ENCODE data around the gene SMYD3. TPM values are rescaled to one million over a fixed set of nuclear protein-coding genes. Genes with fewer than 3 reads are reported as not detected.
A peak's percentile ranks its signal among the peaks of the same experiment; 100 is the strongest.

Gene SMYD3
- total and polyA plus RNA-seq, 9 of the 15 experiments (the other 6 are each of a cell fraction or from before 2014, with no cell fraction given): 128 to 440 (median 197) TPM

- TF ChIP-seq SREBF1 (IDR thresholded peaks at IDR 0.05; ENCODE audit: borderline replicate concordance, low read depth, low read length) (no peak), E2F8 (IDR thresholded peaks at IDR 0.05; ENCODE audit: low read depth, partially characterized antibody) (no peak), DMBX1 (CRISPR knock-in tag; IDR thresholded peaks at IDR 0.05; ENCODE audit: borderline replicate concordance) (no peak; the same call in 1 of the 2 replicates), SMARCC2 (IDR thresholded peaks at IDR 0.05; ENCODE audit: low read depth) (peak; percentile 23; the same call in 1 of the 2 replicates), SMAD4 (CRISPR knock-in tag; conservative IDR thresholded peaks at IDR 0.05) (peak; percentile 37; the same call in 1 of the 2 replicates), SRSF1 (IDR thresholded peaks at IDR 0.05; ENCODE audit: low read depth, low read length) (no peak), ZNF23 (CRISPR knock-in tag; IDR thresholded peaks at IDR 0.05) (no peak), POLR2B (IDR thresholded peaks at IDR 0.05; ENCODE audit: low read depth, partially characterized antibody) (no peak), KLF1 (tag; IDR thresholded peaks at IDR 0.05) (no peak), ZNF354B (CRISPR knock-in tag; IDR thresholded peaks at IDR 0.05) (no peak), XRCC3 (IDR thresholded peaks at IDR 0.05) (no peak), FIP1L1 (IDR thresholded peaks at IDR 0.05; ENCODE audit: low read depth, low read length, poor library complexity, severe bottlenecking) (no peak), CBX3 (IDR thresholded peaks at IDR 0.05; ENCODE audit: borderline replicate concordance in 1 of 2, low read length in 2 of 2) (no peak), KAT7 (CRISPR knock-in tag; IDR thresholded peaks at IDR 0.05; ENCODE audit: borderline replicate concordance) (no peak), RERE (CRISPR knock-in tag; IDR thresholded peaks at IDR 0.05; ENCODE audit: borderline replicate concordance) (no peak), ZZZ3 (IDR thresholded peaks at IDR 0.05) (no peak)
- TF ChIP-seq, protein P1, sequence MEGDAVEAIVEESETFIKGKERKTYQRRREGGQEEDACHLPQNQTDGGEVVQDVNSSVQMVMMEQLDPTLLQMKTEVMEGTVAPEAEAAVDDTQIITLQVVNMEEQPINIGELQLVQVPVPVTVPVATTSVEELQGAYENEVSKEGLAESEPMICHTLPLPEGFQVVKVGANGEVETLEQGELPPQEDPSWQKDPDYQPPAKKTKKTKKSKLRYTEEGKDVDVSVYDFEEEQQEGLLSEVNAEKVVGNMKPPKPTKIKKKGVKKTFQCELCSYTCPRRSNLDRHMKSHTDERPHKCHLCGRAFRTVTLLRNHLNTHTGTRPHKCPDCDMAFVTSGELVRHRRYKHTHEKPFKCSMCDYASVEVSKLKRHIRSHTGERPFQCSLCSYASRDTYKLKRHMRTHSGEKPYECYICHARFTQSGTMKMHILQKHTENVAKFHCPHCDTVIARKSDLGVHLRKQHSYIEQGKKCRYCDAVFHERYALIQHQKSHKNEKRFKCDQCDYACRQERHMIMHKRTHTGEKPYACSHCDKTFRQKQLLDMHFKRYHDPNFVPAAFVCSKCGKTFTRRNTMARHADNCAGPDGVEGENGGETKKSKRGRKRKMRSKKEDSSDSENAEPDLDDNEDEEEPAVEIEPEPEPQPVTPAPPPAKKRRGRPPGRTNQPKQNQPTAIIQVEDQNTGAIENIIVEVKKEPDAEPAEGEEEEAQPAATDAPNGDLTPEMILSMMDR (IDR thresholded peaks at IDR 0.05 in 2 of 3, conservative IDR thresholded peaks at IDR 0.05 in 1 of 3; ENCODE audit: insufficient read depth in 2 of 3, low read depth in 1 of 3, low read length in 3 of 3): no peak
- TF ChIP-seq, protein P2, sequence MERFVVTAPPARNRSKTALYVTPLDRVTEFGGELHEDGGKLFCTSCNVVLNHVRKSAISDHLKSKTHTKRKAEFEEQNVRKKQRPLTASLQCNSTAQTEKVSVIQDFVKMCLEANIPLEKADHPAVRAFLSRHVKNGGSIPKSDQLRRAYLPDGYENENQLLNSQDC (CRISPR knock-in tag; IDR thresholded peaks at IDR 0.05): no peak
These were observed 319.2 kb downstream of the SMYD3 start (continued) for GRCh38 chr1:246187834-246188372.

Measured in K562 (cell line).